OCI-LY3 (cell line): ENCODE results near the gene SLC9C1.

ENCODE experiments used
- CTCF ChIP-seq: fragments of 200-600, 300-600 bp; sonication (generic); IDR thresholded peaks from 2 replicates; pipeline ENCODE4 v1.5.1; 2014; ENCODE audit warnings: antibody characterized with exemption, low read length, low read depth
- EZH2phosphoT487 ChIP-seq: fragments of 200-600 bp; shearing (Covaris generic); IDR thresholded peaks from 2 replicates; pipeline ENCODE4 v1.6.1; 2018; ENCODE audit warnings: antibody characterized with exemption, mixed run types, low read depth

- TF ChIP-seq CTCF = no peak
- no peak for TF ChIP-seq EZH2phosphoT487
Observed at GRCh38 chr3:112122870-112123269, 171.1 kb downstream of the SLC9C1 start.
